Karpas-422 (cell line): ENCODE results near the gene RPL12. TPM values are rescaled to one million over a fixed set of nuclear protein-coding genes. Genes with fewer than 3 reads are reported as not detected.

ENCODE experiments used
- DNase-seq: peaks from one replicate; pipeline ENCODE4 v3.0.0-alpha.2; 2015
- H2AFZ ChIP-seq: fragments of 200-600 bp; sonication (generic); 2 replicates; pipeline ENCODE4 v1.6.1; 2014; ENCODE audit warnings: antibody characterized with exemption, low read length, mixed read lengths
- H3K27ac ChIP-seq: fragments of 200-600 bp; sonication (generic); 2 replicates; pipeline ENCODE4 v1.5.1; 2014; ENCODE audit warnings: mild to moderate bottlenecking, low read length, moderate library complexity
- H3K27me3 ChIP-seq: fragments of 200-600 bp; sonication (generic); 2 replicates; pipeline ENCODE4 v1.6.1; 2014; ENCODE audit warnings: low read length, mixed read lengths
- H3K36me3 ChIP-seq: fragments of 200-600 bp; sonication (generic); 2 replicates; pipeline ENCODE4 v1.6.1; 2014; ENCODE audit warnings: low read length, mixed read lengths; ENCODE audit not compliant: insufficient read depth
- H3K4me1 ChIP-seq: fragments of 200-600 bp; sonication (generic); 2 replicates; pipeline ENCODE4 v1.6.1; 2014; ENCODE audit warnings: mild to moderate bottlenecking, low read length, mixed read lengths
- H3K4me2 ChIP-seq: fragments of 200-600 bp; sonication (generic); 2 replicates; pipeline ENCODE4 v1.6.1; 2014; ENCODE audit warnings: low read length, low read depth, mild to moderate bottlenecking; ENCODE audit not compliant: poor library complexity, severe bottlenecking
- H3K4me3 ChIP-seq: fragments of 200-600 bp; sonication (generic); 2 replicates; pipeline ENCODE4 v1.5.1; 2014; ENCODE audit warnings: mild to moderate bottlenecking, antibody characterized with exemption, low read length, mixed read lengths
- H3K79me2 ChIP-seq: fragments of 200-600 bp; sonication (generic); 2 replicates; pipeline ENCODE4 v1.6.1; 2014; ENCODE audit warnings: mild to moderate bottlenecking, low read length, mixed read lengths
- H3K9ac ChIP-seq: fragments of 200-600 bp; sonication (generic); 2 replicates; pipeline ENCODE4 v1.6.0; 2014; ENCODE audit warnings: low read length
- H3K9me2 ChIP-seq: fragments of 200-600 bp; sonication (generic), shearing (Covaris generic); replicated peaks from 2 replicates; pipeline ENCODE4 v1.6.0; 2014; ENCODE audit warnings: mild to moderate bottlenecking, low read length, moderate library complexity; ENCODE audit not compliant: insufficient read depth
- H3K9me3 ChIP-seq: fragments of 300-700, 200-600 bp; sonication (generic); 2 replicates; pipeline ENCODE4 v1.6.1; 2014; ENCODE audit warnings: low read length, mixed read lengths
- H4K20me1 ChIP-seq: fragments of 200-600 bp; sonication (generic); 2 replicates; pipeline ENCODE4 v1.6.1; 2014; ENCODE audit warnings: mild to moderate bottlenecking, antibody characterized with exemption, low read length, low read depth; ENCODE audit not compliant: insufficient read depth
- total RNA-seq: library from RNA; depleted of rRNA; stranded (reverse); fragments of >200 nt; shearing (Covaris generic); gene quantifications from 2 replicates; pipeline ENCODE4 v1.2.3, GENCODE V29; 2014; ENCODE audit warnings: low replicate concordance

RPL12 gene
- total RNA-seq, 1 experiment from 2014 or later: 2,789 TPM

GRCh38 chr9:127423476-127423933 lies 27.7 kb downstream of the RPL12 start:
- Histone ChIP-seq H3K9me3 (no peaks in the 10 kb centered on the region), H3K79me2 (peaks cover 55% of the 10 kb centered on the region), H3K27me3 (no peaks in the 10 kb centered on the region), H3K4me2 (peak overlapping the region; percentile 99), H3K9ac (peak overlapping the region; percentile 91), H4K20me1 (no peaks in the 10 kb centered on the region), H3K36me3 (peaks cover 4% of the 10 kb centered on the region; the same call in 1 of the 2 replicates), H3K4me1 (peaks cover 21% of the 10 kb centered on the region), H3K27ac (peak overlapping the region; percentile 50; the same call in 1 of the 2 replicates), H2AFZ (peak overlapping the region; percentile 80; the same call in 1 of the 2 replicates), H3K9me2 (no peaks in the 10 kb centered on the region), H3K4me3 (peak overlapping the region; percentile 90)
- no peak for DNase-seq

GRCh38 chr9:127422787-127423186 lies 28.4 kb downstream of the RPL12 start:
- DNase-seq: no peak
- Histone ChIP-seq H3K9ac (peak overlapping the region; percentile 91), H3K36me3 (peaks cover 4% of the 10 kb centered on the region; the same call in 1 of the 2 replicates), H3K4me2 (peak overlapping the region; percentile 99), H3K79me2 (peaks cover 48% of the 10 kb centered on the region), H3K9me2 (no peaks in the 10 kb centered on the region), H3K27me3 (no peaks in the 10 kb centered on the region), H3K4me1 (peaks cover 21% of the 10 kb centered on the region), H3K27ac (no peak overlapping the region), H3K4me3 (peak overlapping the region; percentile 90), H4K20me1 (no peaks in the 10 kb centered on the region), H3K9me3 (no peaks in the 10 kb centered on the region), H2AFZ (no peak overlapping the region)

DNA sequence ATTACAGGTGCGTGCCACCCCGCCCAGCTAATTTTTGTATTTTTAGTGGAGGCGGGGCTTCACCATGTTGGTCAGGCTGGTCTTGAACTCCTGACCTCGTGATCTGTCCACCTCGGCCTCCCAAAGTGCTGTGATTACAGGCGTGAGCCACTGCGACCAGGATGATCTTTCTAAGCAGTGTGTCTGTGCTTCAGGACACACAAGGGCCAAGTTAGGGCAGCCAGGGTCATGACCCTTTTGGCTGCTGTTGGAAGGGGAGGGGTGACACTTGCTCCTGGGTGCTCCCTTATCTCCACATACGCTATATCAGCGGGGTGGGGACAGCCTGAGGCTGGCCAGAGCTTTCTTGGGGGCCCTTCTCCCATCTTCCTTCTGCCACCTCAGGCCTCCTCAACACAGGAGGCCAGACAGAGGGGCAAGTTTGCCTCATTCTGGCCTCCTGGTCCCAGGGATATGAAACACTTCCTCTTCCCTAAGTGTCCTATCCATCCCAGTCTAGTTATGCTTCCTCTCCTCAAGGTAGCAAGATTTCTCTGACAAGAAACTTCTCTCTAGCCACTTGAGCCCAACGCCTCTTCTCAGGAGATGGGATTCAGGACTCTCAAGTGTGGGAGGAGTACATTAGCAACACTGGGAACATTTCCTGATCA lies 28.9 kb downstream of the RPL12 start:
- Histone ChIP-seq H3K79me2 (peaks cover 44% of the 10 kb centered on the region), H3K4me3 (peak overlapping the region; percentile 90; the same call in 1 of the 2 replicates), H3K36me3 (peaks cover 4% of the 10 kb centered on the region; the same call in 1 of the 2 replicates), H3K9ac (peak overlapping the region; percentile 91), H3K4me2 (peak overlapping the region; percentile 99), H3K27me3 (no peaks in the 10 kb centered on the region), H4K20me1 (no peaks in the 10 kb centered on the region), H3K27ac (no peak overlapping the region), H3K4me1 (peaks cover 21% of the 10 kb centered on the region), H3K9me3 (no peaks in the 10 kb centered on the region), H3K9me2 (no peaks in the 10 kb centered on the region), H2AFZ (no peak overlapping the region)
- no peak for DNase-seq

- Histone ChIP-seq H3K9me3 (no peaks in the 10 kb centered on the region), H3K4me2 (no peak overlapping the region), H2AFZ (no peak overlapping the region), H4K20me1 (no peaks in the 10 kb centered on the region), H3K4me1 (peaks cover 21% of the 10 kb centered on the region), H3K79me2 (peaks cover 35% of the 10 kb centered on the region), H3K9ac (no peak overlapping the region), H3K36me3 (no peaks in the 10 kb centered on the region), H3K27me3 (no peaks in the 10 kb centered on the region), H3K9me2 (no peaks in the 10 kb centered on the region), H3K4me3 (no peak overlapping the region), H3K27ac (no peak overlapping the region)
- no peak for DNase-seq
These were observed 30.1 kb downstream of the RPL12 start for GRCh38 chr9:127421057-127421456.

- Histone ChIP-seq H3K9me3 (no peaks in the 10 kb centered on the region), H3K4me3 (no peak overlapping the region), H2AFZ (no peak overlapping the region), H4K20me1 (no peaks in the 10 kb centered on the region), H3K9ac (no peak overlapping the region), H3K9me2 (no peaks in the 10 kb centered on the region), H3K4me1 (peaks cover 10% of the 10 kb centered on the region), H3K36me3 (no peaks in the 10 kb centered on the region), H3K27me3 (no peaks in the 10 kb centered on the region), H3K79me2 (peaks cover 18% of the 10 kb centered on the region), H3K4me2 (no peak overlapping the region), H3K27ac (no peak overlapping the region)
- DNase-seq: no peak
These were observed 31.9 kb downstream of the RPL12 start for GRCh38 chr9:127419348-127419747.

GRCh38 chr9:127418037-127418471 lies 33.2 kb downstream of the RPL12 start:
- Histone ChIP-seq H3K4me3 (no peak overlapping the region), H3K9me2 (no peaks in the 10 kb centered on the region), H3K27ac (no peak overlapping the region), H3K4me2 (no peak overlapping the region), H3K4me1 (peaks cover 7% of the 10 kb centered on the region), H3K9me3 (no peaks in the 10 kb centered on the region), H3K79me2 (peaks cover 11% of the 10 kb centered on the region), H3K36me3 (no peaks in the 10 kb centered on the region), H3K9ac (no peak overlapping the region), H3K27me3 (no peaks in the 10 kb centered on the region), H4K20me1 (no peaks in the 10 kb centered on the region), H2AFZ (no peak overlapping the region)
- DNase-seq: peak; percentile 50

DNA sequence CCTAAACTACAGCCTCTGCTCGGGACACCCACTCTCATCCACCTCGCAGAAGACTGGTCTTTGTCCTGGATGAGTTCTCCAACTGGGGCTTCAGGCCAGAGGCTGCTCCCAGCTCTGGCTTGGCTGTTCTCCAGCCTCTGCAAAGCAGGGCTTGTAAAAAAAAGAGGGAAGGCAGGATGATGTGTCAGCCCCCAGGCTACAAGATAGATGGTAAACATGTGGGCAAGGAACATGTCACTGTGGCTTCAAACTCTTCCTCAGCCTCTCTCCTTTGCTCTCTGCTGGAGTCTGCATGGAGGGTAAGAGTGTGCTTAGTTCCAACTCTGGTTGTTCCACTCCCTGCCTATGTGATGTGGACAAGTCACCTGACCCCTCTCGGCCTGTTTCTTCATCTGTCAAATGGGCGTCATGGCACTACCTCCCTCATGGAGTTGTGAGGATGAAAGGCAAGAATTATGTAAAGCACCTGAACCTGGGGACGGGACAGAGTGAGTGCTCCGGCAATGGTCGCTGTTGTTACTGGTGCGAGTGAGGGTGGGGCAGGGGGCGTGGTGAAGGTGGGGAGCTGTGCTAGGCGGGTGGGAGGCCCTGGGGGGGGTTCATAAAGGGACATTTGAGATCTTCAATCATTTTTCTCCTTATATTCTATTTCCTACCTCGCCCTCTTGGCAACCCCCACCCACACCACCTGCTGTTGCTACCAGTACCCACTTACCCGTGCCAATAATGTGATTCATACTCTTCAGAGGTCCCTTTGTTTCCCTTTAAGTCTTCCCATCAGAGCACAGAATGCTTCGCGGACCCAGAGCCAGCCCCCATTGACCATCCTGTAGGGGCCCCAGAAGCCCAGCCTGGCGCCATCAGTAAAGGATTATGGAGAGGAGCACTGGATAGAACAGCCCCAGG lies 33.8 kb downstream of the RPL12 start:
- Histone ChIP-seq H4K20me1 (no peaks in the 10 kb centered on the region), H3K4me3 (no peak overlapping the region), H3K27me3 (no peaks in the 10 kb centered on the region), H3K27ac (no peak overlapping the region), H3K9me2 (no peaks in the 10 kb centered on the region), H3K4me1 (peaks cover under 1% of the 10 kb centered on the region), H3K9me3 (no peaks in the 10 kb centered on the region), H3K79me2 (peaks cover 4% of the 10 kb centered on the region), H3K4me2 (no peak overlapping the region), H3K36me3 (no peaks in the 10 kb centered on the region), H2AFZ (no peak overlapping the region), H3K9ac (no peak overlapping the region)
- DNase-seq: no peak

GRCh38 chr9:127415657-127416056 lies 35.5 kb downstream of the RPL12 start:
- H3K4me1 ChIP-seq: peaks cover 6% of the 10 kb centered on the region; the same call in 1 of the 2 replicates
- H3K9me2 ChIP-seq: no peaks in the 10 kb centered on the region
- no peaks in the 10 kb centered on the region for H3K9me3 ChIP-seq
- no peak overlapping the region for H2AFZ ChIP-seq
- no peak for DNase-seq
- H3K9ac ChIP-seq: no peak overlapping the region
- no peak overlapping the region for H3K4me2 ChIP-seq
- no peak overlapping the region for H3K27ac ChIP-seq
- H4K20me1 ChIP-seq: no peaks in the 10 kb centered on the region
- no peaks in the 10 kb centered on the region for H3K36me3 ChIP-seq
- no peaks in the 10 kb centered on the region for H3K79me2 ChIP-seq
- H3K4me3 ChIP-seq: no peak overlapping the region
- no peaks in the 10 kb centered on the region for H3K27me3 ChIP-seq
